ENCODE data around the gene GPC4. TPM values are rescaled to one million over a fixed set of nuclear protein-coding genes. Genes with fewer than 3 reads are reported as not detected.

Gene GPC4
- polyA plus RNA-seq, 1 donor from 2014 or later: 1.2 TPM

- Histone ChIP-seq H3K9me2 (ENCODE audit: insufficient read depth, low read length) (no peaks in the 10 kb centered on the region), H2AFZ (ENCODE audit: low read depth, low read length) (no peak overlapping the region), H3K79me2 (replicated peaks; ENCODE audit: insufficient read depth, low read length) (peaks cover 3% of the 10 kb centered on the region), H3K9ac (ENCODE audit: low read length) (no peak overlapping the region), H3F3A (ENCODE audit: insufficient read depth, low read length, poor library complexity, severe bottlenecking) (no peaks in the 10 kb centered on the region), H3K9me3 (ENCODE audit: low read length) (no peaks in the 10 kb centered on the region), H4K20me1 (ENCODE audit: insufficient read depth) (no peaks in the 10 kb centered on the region), H3K27ac (ENCODE audit: low read length) (no peak overlapping the region), H3K36me3 (ENCODE audit: insufficient read depth, low read length) (no peaks in the 10 kb centered on the region), H3K27me3 (ENCODE audit: insufficient read depth, low read depth, low read length) (no peaks in the 10 kb centered on the region), H3K4me2 (ENCODE audit: low read length) (no peak overlapping the region), H3K4me3 (ENCODE audit: low read length) (no peak overlapping the region)
- TF ChIP-seq, protein P1, sequence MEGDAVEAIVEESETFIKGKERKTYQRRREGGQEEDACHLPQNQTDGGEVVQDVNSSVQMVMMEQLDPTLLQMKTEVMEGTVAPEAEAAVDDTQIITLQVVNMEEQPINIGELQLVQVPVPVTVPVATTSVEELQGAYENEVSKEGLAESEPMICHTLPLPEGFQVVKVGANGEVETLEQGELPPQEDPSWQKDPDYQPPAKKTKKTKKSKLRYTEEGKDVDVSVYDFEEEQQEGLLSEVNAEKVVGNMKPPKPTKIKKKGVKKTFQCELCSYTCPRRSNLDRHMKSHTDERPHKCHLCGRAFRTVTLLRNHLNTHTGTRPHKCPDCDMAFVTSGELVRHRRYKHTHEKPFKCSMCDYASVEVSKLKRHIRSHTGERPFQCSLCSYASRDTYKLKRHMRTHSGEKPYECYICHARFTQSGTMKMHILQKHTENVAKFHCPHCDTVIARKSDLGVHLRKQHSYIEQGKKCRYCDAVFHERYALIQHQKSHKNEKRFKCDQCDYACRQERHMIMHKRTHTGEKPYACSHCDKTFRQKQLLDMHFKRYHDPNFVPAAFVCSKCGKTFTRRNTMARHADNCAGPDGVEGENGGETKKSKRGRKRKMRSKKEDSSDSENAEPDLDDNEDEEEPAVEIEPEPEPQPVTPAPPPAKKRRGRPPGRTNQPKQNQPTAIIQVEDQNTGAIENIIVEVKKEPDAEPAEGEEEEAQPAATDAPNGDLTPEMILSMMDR (IDR thresholded peaks at IDR 0.05; ENCODE audit: poor library complexity, severe bottlenecking): no peak
- TF ChIP-seq RAD21 (conservative IDR thresholded peaks at IDR 0.05) (no peak), TAF1 (IDR thresholded peaks at IDR 0.05; ENCODE audit: low read depth) (no peak), EZH2 (IDR thresholded peaks at IDR 0.05; ENCODE audit: borderline replicate concordance, insufficient read depth, low read length, poor library complexity, severe bottlenecking) (no peak), SMC3 (conservative IDR thresholded peaks at IDR 0.05; ENCODE audit: poor library complexity) (no peak), MXI1 (conservative IDR thresholded peaks at IDR 0.05; ENCODE audit: poor library complexity, severe bottlenecking) (no peak)
Observed at GRCh38 chrX:133375615-133376340, 39.5 kb downstream of the GPC4 start.

- H3K27ac ChIP-seq (ENCODE audit: low read length): no peak overlapping the region
- H3K9me3 ChIP-seq (ENCODE audit: low read length): no peaks in the 10 kb centered on the region
- no peak overlapping the region for H2AFZ ChIP-seq (ENCODE audit: low read depth, low read length)
- no peak overlapping the region for H3K9ac ChIP-seq (ENCODE audit: low read length)
- no peaks in the 10 kb centered on the region for H4K20me1 ChIP-seq (ENCODE audit: insufficient read depth)
- H3K79me2 ChIP-seq (replicated peaks; ENCODE audit: insufficient read depth, low read length): peaks cover 6% of the 10 kb centered on the region
- no peak overlapping the region for H3K4me2 ChIP-seq (ENCODE audit: low read length)
- no peak for TF ChIP-seq TAF1 (IDR thresholded peaks at IDR 0.05; ENCODE audit: low read depth)
- no peak for TF ChIP-seq MXI1 (conservative IDR thresholded peaks at IDR 0.05; ENCODE audit: poor library complexity, severe bottlenecking)
- no peak for TF ChIP-seq REST (IDR thresholded peaks at IDR 0.05; ENCODE audit: borderline replicate concordance)
- TF ChIP-seq SMC3 (conservative IDR thresholded peaks at IDR 0.05; ENCODE audit: poor library complexity): no peak
- TF ChIP-seq, protein P1 (IDR thresholded peaks at IDR 0.05; ENCODE audit: poor library complexity, severe bottlenecking): no peak
- no peak for TF ChIP-seq EP300 (conservative IDR thresholded peaks at IDR 0.05; ENCODE audit: poor library complexity, severe bottlenecking)
- H3K4me3 ChIP-seq (ENCODE audit: low read length): no peak overlapping the region
- H3K9me2 ChIP-seq (ENCODE audit: insufficient read depth, low read length): no peaks in the 10 kb centered on the region
- H3K27me3 ChIP-seq (ENCODE audit: insufficient read depth, low read depth, low read length): no peaks in the 10 kb centered on the region
- H3K36me3 ChIP-seq (ENCODE audit: insufficient read depth, low read length): no peaks in the 10 kb centered on the region
- no peaks in the 10 kb centered on the region for H3F3A ChIP-seq (ENCODE audit: insufficient read depth, low read length, poor library complexity, severe bottlenecking)
Observed at GRCh38 chrX:133374874-133375387, 40.4 kb downstream of the GPC4 start.
